MCF 10A (cell line): ENCODE results near the gene KCNA5. TPM values are rescaled to one million over a fixed set of nuclear protein-coding genes. Genes with fewer than 3 reads are reported as not detected.

ENCODE experiments used
- BruUV-seq: library from RNA; stranded (reverse); fragments of 400-500 nt; replicated peaks from 2 replicates; lab custom pipeline; 2021; lab: Mats Ljungman, UMichigan
- CTCF ChIA-PET: fragments of 300-600 bp; sonication (Branson Sonifier 250); formaldehyde crosslinking; extraction: SDS; loops from one replicate; lab custom pipeline; 2021; ENCODE audit warnings: antibody characterized with exemption, inconsistent platforms; lab: Yijun Ruan, JAX
- POLR2A ChIA-PET: fragments of 300-600, 350-650 bp; sonication (Branson Sonifier 250); formaldehyde crosslinking; extraction: SDS; loops from one replicate; lab custom pipeline; 2020; ENCODE audit warnings: antibody characterized with exemption, inconsistent platforms; lab: Yijun Ruan, JAX
- DNase-seq: peaks from one replicate; pipeline ENCODE4 v3.0.0-alpha.2; 2018; ENCODE audit not compliant: unreplicated experiment
- H3K27ac Mint-ChIP-seq: one replicate; pipeline ENCODE4 v1.8.0; 2022; ENCODE audit warnings: mild to moderate bottlenecking, low read depth, mixed read lengths; ENCODE audit not compliant: unreplicated experiment
- H3K27me3 Mint-ChIP-seq: one replicate; pipeline ENCODE4 v1.8.0; 2022; ENCODE audit warnings: mixed read lengths; ENCODE audit not compliant: insufficient read depth, unreplicated experiment
- H3K36me3 Mint-ChIP-seq: one replicate; pipeline ENCODE4 v1.8.0; 2022; ENCODE audit warnings: mild to moderate bottlenecking, moderate library complexity, mixed read lengths; ENCODE audit not compliant: insufficient read depth, unreplicated experiment
- H3K4me1 Mint-ChIP-seq: one replicate; pipeline ENCODE4 v1.8.0; 2022; ENCODE audit warnings: mixed read lengths; ENCODE audit not compliant: insufficient read depth, unreplicated experiment
- H3K4me3 Mint-ChIP-seq: one replicate; pipeline ENCODE4 v1.8.0; 2022; ENCODE audit warnings: mild to moderate bottlenecking, moderate library complexity, mixed read lengths; ENCODE audit not compliant: unreplicated experiment
- H3K9me3 Mint-ChIP-seq: one replicate; pipeline ENCODE4 v1.8.0; 2022; ENCODE audit warnings: mixed read lengths; ENCODE audit not compliant: unreplicated experiment
- CTCF ChIP-seq: fragments of 200-600 bp; IDR thresholded peaks from one replicate; pipeline ENCODE4 v1.8.0; 2022; ENCODE audit warnings: antibody characterized with exemption, mild to moderate bottlenecking; ENCODE audit not compliant: unreplicated experiment
- intact Hi-C: fragments of 100-400 bp; cut with micrococcal nuclease; formaldehyde crosslinking; loops from 2 replicates; pipeline ENCODE4 v1.14.1; 2022
- total RNA-seq: library from RNA; stranded (reverse); gene quantifications from 2 replicates; pipeline ENCODE4 v1.2.3, GENCODE V29; 2022

The KCNA5 gene
- total RNA-seq, 1 experiment from 2014 or later: not detected

DNA sequence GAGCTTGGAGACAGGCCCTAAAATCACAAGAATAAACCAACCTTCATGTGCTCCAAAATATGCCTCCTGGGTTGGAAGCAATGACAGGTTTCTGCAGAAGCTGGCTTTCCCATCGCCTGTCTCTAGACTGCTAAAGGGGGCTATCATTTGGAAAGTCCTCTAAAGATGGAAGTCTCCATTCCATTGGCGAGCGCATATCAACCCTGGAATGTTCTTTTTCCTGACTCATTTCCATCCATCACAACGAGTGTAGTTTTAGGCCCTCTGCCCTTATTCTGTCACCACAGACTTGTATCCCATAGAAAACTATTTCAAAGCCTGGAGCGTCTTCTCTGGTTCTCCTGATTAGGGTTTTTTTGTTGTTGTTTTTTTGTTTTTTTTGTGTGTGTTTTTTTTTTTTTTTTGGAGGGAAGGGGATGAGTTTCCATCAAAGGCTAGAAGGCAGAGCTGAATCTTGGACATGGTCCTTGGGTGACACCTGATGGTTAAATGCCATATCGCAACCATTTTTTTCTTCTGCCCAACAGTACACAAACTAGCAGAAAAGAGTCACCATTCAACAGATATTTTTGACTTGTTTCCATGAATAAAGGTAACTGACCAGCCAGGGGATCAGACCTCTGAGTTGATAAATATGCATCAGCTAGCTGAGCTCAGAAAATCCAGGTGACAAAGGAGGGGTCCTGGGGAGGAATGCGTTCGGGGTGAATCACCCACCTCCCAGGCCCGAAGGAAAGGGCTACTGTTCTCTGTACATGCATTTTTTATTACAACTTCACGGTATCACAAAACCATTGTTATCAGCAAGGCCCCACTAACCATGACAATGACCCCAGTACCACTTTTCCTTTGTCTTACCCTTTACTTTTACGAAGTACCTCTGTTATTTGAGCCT, 40.5 kb downstream of the KCNA5 start:
- Mint-ChIP-seq H3K4me1 (no peaks in the 10 kb centered on the region), H3K9me3 (peaks cover 6% of the 10 kb centered on the region), H3K27me3 (no peaks in the 10 kb centered on the region), H3K36me3 (no peaks in the 10 kb centered on the region), H3K4me3 (no peak overlapping the region), H3K27ac (no peak overlapping the region)
- BruUV-seq: no TSS peak
- CTCF ChIA-PET: interaction anchor here (0.6 to 9.1 kb wide), 25 partner anchors 12 to 954 kb away, joined by 3 to 121 read pairs (median 4); partner anchors contain the start of gene KCNA1
- POLR2A ChIA-PET: no interaction called here
- intact Hi-C loops: loop anchor here (1.0 to 2.0 kb wide), 2 partner anchors 59 to 229 kb away; no protein-coding TSS in a partner anchor
- peak; percentile 33 for DNase-seq
- peak; percentile 38 for TF ChIP-seq CTCF

- no TSS peak for BruUV-seq
- peak; percentile 4 for DNase-seq
- H3K4me1 Mint-ChIP-seq: no peaks in the 10 kb centered on the region
- H3K36me3 Mint-ChIP-seq: no peaks in the 10 kb centered on the region
- TF ChIP-seq CTCF: no peak
- ChIA-PET CTCF (interaction anchor here (0.6 to 9.1 kb wide), 8 partner anchors 18 to 902 kb away, joined by 3 to 121 read pairs (median 4); no protein-coding TSS in a partner anchor), POLR2A (no interaction called here)
- intact Hi-C loops: loop anchor here (2.0 kb wide), 1 partner anchor 61 kb away; no protein-coding TSS in a partner anchor
- peaks cover 6% of the 10 kb centered on the region for H3K9me3 Mint-ChIP-seq
- H3K4me3 Mint-ChIP-seq: no peak overlapping the region
- no peaks in the 10 kb centered on the region for H3K27me3 Mint-ChIP-seq
- H3K27ac Mint-ChIP-seq: no peak overlapping the region
Observed at GRCh38 chr12:5085896-5086295, 42.2 kb downstream of the KCNA5 start.

DNA sequence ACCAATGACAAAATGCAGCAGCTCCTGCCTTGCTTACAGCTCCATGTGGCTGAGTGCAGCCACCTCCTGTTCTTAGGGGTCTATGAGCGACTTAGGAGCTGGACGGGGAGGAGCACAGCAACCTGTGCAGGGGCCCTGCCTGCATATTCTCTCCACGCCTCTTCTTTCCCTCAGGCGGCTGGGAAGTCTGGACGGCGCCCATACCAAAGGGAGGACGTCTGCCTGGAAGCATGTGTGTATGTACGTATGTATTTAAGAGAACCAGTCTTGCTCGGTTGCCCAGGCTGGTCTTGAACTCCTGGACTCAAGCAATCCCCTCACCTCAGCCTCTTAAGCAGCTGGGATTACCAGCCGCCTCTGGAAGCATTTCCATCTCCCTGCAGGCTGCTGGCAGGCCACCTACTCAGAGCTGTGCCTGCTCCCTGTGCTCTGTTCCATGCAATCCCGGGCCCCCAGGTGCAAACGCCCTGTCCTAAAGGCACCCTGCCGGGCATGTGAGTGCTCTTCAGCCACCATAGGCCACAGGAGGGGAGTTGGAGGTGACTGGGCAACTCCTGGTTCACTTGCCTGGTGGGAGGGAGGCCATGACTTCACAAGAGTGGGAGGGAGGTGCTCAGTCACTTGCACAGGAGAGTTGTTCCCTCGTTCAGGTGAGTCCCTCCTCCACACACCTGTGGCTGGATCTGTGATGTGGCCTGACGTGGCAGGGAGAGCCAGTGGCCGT, 44.3 kb downstream of the KCNA5 start:
- Mint-ChIP-seq H3K4me3 (no peak overlapping the region), H3K27me3 (no peaks in the 10 kb centered on the region), H3K4me1 (no peaks in the 10 kb centered on the region), H3K36me3 (no peaks in the 10 kb centered on the region), H3K9me3 (peaks cover 8% of the 10 kb centered on the region), H3K27ac (no peak overlapping the region)
- POLR2A ChIA-PET: no interaction called here
- CTCF ChIA-PET: interaction anchor here (0.6 to 9.1 kb wide), 2 partner anchors 232 to 980 kb away, joined by 3 to 88 read pairs; no protein-coding TSS in a partner anchor
- BruUV-seq: no TSS peak
- intact Hi-C loops: no loop called here
- no peak for TF ChIP-seq CTCF
- DNase-seq: no peak
